Panc1 (cell line): ENCODE measurements around the gene GSTM5. TPM values are rescaled to one million over a fixed set of nuclear protein-coding genes. Genes with fewer than 3 reads are reported as not detected.

Experiments used
- ATAC-seq: fragments of 200-7000 bp; cut with Tn5 transposase; 2 replicates; pipeline ENCODE4 v1.9.1; 2020; ENCODE audit warnings: mild to moderate bottlenecking, moderate library complexity
- BruUV-seq: library from RNA; stranded (reverse); fragments of 400-500 nt; replicated peaks from 2 replicates; lab custom pipeline; 2021; lab: Mats Ljungman, UMichigan
- CTCF ChIA-PET: fragments of 300-600 bp; sonication (Branson Sonifier 250); formaldehyde crosslinking; loops from one replicate; lab custom pipeline; 2022; ENCODE audit warnings: antibody characterized with exemption; lab: Charles Lee
- POLR2A ChIA-PET: fragments of 300-600 bp; sonication (Branson Sonifier 250); formaldehyde crosslinking; loops from one replicate; lab custom pipeline; 2022; ENCODE audit warnings: antibody characterized with exemption; lab: Charles Lee
- DNase-seq: peaks from one replicate; pipeline ENCODE4 v3.0.0-alpha.2; 2010; ENCODE audit warnings: low read depth, low spot score
- H3K27ac ChIP-seq: 2 replicates; pipeline ENCODE4 v1.5.1; 2011; ENCODE audit warnings: mild to moderate bottlenecking, low read length, inconsistent platforms
- H3K27me3 ChIP-seq: fragments of 200-500 bp; sonication (Bioruptor generic); 2 replicates; pipeline ENCODE4 v1.6.0; 2014; ENCODE audit warnings: low read length, inconsistent platforms; ENCODE audit not compliant: control insufficient read depth, insufficient read depth
- H3K36me3 ChIP-seq: fragments of 200-500 bp; sonication (Bioruptor generic); 2 replicates; pipeline ENCODE4 v1.5.1; 2014; ENCODE audit warnings: inconsistent platforms, mild to moderate bottlenecking, low read length, moderate library complexity; ENCODE audit not compliant: control insufficient read depth, insufficient read depth
- H3K4me1 ChIP-seq: 2 replicates; pipeline ENCODE4 v1.5.1; 2011; ENCODE audit warnings: inconsistent platforms, mild to moderate bottlenecking, low read length, moderate library complexity; ENCODE audit not compliant: control insufficient read depth, insufficient read depth
- H3K4me3 ChIP-seq, 2 experiments: 2 replicates each; pipeline ENCODE4 v1.5.1; 2011 to 2012; ENCODE audit warnings: low read depth in 2 of 2, low read length in 2 of 2, mild to moderate bottlenecking in 2 of 2, inconsistent platforms in 1 of 2, moderate library complexity in 1 of 2
- H3K9me3 ChIP-seq: fragments of 200-500 bp; sonication (Bioruptor generic); 2 replicates; pipeline ENCODE4 v1.5.1; 2014; ENCODE audit warnings: low read depth, mild to moderate bottlenecking, inconsistent platforms, low read length, moderate library complexity; ENCODE audit not compliant: control insufficient read depth, insufficient read depth
- POLR2AphosphoS5 ChIP-seq: IDR thresholded peaks from 2 replicates; pipeline ENCODE4 v1.6.1; 2012; ENCODE audit warnings: mild to moderate bottlenecking, low read depth, low read length, moderate library complexity
- SIN3A ChIP-seq: IDR thresholded peaks from 2 replicates; pipeline ENCODE4 v1.6.1; 2012; ENCODE audit warnings: low read depth, mild to moderate bottlenecking, low read length, moderate library complexity, borderline replicate concordance; ENCODE audit not compliant: insufficient read depth
- TCF7L2 ChIP-seq: IDR thresholded peaks from 2 replicates; pipeline ENCODE4 v1.6.1; 2011; ENCODE audit warnings: mild to moderate bottlenecking, low read depth, low read length, inconsistent platforms
- in situ Hi-C: cut with HindIII; loops from 2 replicates; pipeline ENCODE4 v1.10.0; 2016; ENCODE audit warnings: low sequenced_read_pairs, low pct_unique_long_range_greater_than_20kb
- intact Hi-C: fragments of 100-400 bp; cut with micrococcal nuclease; formaldehyde crosslinking; loops from one replicate; pipeline ENCODE4 v1.10.0; 2022; ENCODE audit not compliant: unreplicated experiment
- total RNA-seq: library from RNA; stranded (reverse); gene quantifications from one replicate; pipeline ENCODE4 v1.2.1, GENCODE V29; 2021; ENCODE audit not compliant: unreplicated experiment
- TF ChIP-seq, protein P1 (sequence below): fragments of 450-650 bp; IDR thresholded peaks from 2 replicates; pipeline ENCODE4 v1.5.1; 2017; ENCODE audit warnings: mild to moderate bottlenecking
- TF ChIP-seq, protein P2 (sequence below), 2 experiments: IDR thresholded peaks; 2 replicates each; pipeline ENCODE4 v1.6.1; 2011 to 2012; ENCODE audit warnings: low read depth in 2 of 2, control low read depth in 1 of 2, low read length in 1 of 2, mild to moderate bottlenecking in 1 of 2, moderate library complexity in 1 of 2; ENCODE audit not compliant: insufficient read depth in 1 of 2

GSTM5 gene
- total RNA-seq, 1 experiment from 2014 or later, result not detected

DNA sequence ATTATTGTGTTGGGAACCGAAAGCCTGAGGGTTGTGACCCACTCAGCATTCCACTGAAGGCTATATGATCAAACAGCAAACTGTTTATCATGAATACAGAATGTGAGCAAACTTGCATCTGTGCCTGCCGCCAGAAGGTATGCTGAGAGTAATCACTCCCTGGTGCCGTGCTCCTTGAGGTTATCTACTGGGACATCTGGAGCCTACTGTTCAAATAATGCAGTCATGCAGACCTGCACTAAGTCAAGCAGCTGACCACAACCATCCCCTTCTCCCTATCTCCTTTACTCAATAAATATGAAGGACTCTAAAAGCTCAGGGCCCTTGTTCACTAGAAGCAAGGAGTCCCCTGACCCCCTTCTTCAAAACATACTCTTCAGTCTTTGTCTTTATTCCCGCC, 13.5 kb downstream of the GSTM5 start:
- in situ Hi-C loops, result no loop called here
- Histone ChIP-seq H3K9me3 (peaks cover 2% of the 10 kb centered on the region; the same call in 1 of the 2 replicates), H3K27ac (no peak overlapping the region), H3K4me1 (no peaks in the 10 kb centered on the region), H3K4me3 (no peak overlapping the region), H3K27me3 (no peaks in the 10 kb centered on the region), H3K36me3 (no peaks in the 10 kb centered on the region)
- intact Hi-C loops, result no loop called here
- BruUV-seq, result no TSS peak
- ChIA-PET CTCF (no interaction called here), POLR2A (no interaction called here)
- peak; percentile 34; the same call in 1 of the 2 replicates for ATAC-seq
- no peak for TF ChIP-seq POLR2AphosphoS5
- DNase-seq, result no peak

DNA sequence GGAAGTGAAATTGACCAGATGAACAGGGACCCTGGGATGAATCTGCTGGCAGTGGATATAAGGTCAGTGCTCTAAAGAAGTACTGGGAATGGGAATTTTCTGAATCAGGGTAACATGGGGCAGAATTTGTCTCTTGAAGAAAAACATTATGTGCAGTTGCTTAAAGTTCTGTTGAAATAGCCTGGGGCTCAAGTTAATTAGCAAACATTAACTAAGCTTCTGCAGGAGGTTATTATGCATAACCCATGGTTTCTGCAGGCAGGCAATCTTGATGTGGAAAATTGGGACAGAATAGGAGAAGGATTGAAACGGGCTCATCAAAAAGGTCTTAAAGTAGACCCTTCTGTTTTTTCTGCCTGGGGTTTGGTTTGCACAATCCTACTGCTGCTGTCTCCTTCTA, 14.0 kb downstream of the GSTM5 start:
- ATAC-seq, result no peak
- in situ Hi-C loops, result no loop called here
- ChIA-PET CTCF (no interaction called here), POLR2A (no interaction called here)
- TF ChIP-seq POLR2AphosphoS5 (no peak), TCF7L2 (no peak), SIN3A (no peak)
- TF ChIP-seq, protein P1, sequence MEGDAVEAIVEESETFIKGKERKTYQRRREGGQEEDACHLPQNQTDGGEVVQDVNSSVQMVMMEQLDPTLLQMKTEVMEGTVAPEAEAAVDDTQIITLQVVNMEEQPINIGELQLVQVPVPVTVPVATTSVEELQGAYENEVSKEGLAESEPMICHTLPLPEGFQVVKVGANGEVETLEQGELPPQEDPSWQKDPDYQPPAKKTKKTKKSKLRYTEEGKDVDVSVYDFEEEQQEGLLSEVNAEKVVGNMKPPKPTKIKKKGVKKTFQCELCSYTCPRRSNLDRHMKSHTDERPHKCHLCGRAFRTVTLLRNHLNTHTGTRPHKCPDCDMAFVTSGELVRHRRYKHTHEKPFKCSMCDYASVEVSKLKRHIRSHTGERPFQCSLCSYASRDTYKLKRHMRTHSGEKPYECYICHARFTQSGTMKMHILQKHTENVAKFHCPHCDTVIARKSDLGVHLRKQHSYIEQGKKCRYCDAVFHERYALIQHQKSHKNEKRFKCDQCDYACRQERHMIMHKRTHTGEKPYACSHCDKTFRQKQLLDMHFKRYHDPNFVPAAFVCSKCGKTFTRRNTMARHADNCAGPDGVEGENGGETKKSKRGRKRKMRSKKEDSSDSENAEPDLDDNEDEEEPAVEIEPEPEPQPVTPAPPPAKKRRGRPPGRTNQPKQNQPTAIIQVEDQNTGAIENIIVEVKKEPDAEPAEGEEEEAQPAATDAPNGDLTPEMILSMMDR, result no peak
- TF ChIP-seq, protein P2, sequence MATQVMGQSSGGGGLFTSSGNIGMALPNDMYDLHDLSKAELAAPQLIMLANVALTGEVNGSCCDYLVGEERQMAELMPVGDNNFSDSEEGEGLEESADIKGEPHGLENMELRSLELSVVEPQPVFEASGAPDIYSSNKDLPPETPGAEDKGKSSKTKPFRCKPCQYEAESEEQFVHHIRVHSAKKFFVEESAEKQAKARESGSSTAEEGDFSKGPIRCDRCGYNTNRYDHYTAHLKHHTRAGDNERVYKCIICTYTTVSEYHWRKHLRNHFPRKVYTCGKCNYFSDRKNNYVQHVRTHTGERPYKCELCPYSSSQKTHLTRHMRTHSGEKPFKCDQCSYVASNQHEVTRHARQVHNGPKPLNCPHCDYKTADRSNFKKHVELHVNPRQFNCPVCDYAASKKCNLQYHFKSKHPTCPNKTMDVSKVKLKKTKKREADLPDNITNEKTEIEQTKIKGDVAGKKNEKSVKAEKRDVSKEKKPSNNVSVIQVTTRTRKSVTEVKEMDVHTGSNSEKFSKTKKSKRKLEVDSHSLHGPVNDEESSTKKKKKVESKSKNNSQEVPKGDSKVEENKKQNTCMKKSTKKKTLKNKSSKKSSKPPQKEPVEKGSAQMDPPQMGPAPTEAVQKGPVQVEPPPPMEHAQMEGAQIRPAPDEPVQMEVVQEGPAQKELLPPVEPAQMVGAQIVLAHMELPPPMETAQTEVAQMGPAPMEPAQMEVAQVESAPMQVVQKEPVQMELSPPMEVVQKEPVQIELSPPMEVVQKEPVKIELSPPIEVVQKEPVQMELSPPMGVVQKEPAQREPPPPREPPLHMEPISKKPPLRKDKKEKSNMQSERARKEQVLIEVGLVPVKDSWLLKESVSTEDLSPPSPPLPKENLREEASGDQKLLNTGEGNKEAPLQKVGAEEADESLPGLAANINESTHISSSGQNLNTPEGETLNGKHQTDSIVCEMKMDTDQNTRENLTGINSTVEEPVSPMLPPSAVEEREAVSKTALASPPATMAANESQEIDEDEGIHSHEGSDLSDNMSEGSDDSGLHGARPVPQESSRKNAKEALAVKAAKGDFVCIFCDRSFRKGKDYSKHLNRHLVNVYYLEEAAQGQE (IDR thresholded peaks at IDR 0.05; ENCODE audit: insufficient read depth in 1 of 2, low read depth in 2 of 2, low read length in 1 of 2), result no peak
- H3K9me3 ChIP-seq, result peaks cover 2% of the 10 kb centered on the region; the same call in 1 of the 2 replicates
- H3K27ac ChIP-seq, result no peak overlapping the region
- intact Hi-C loops, result no loop called here
- H3K27me3 ChIP-seq, result no peaks in the 10 kb centered on the region
- H3K4me3 ChIP-seq, result no peak overlapping the region
- BruUV-seq, result no TSS peak
- H3K4me1 ChIP-seq, result no peaks in the 10 kb centered on the region
- no peak for DNase-seq
- no peaks in the 10 kb centered on the region for H3K36me3 ChIP-seq

DNA sequence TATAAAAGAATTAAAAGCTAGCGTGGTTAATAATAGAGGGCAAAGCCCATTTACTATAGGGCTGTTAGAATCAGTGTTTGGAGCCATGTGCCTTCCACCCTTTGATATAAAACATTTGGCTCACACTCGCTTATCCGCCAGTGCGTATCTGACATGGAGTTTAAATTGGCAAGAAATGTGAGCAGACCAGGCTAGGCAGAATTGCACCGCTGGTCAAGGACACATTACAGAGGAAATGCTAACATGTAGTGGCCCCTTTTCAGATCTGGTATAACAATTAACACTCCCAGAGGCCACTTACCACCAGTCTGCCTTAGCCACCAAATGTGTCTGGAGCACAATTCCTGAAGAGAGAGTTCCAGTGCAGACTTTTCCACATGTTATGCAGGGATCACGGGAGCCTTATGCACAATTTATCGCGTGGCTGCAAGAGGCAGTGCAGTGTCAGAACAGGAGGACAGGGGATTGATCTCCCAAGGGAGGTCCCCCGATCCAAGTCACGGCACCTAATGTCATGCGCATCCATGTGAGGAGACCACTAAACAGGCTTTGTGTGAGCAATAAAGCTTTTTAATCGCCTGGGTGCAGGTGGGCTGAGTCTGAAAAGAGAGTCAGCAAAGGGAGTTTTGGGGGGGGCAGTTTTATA, 14.8 kb downstream of the GSTM5 start:
- H3K36me3 ChIP-seq, result no peaks in the 10 kb centered on the region
- DNase-seq (no peak), ATAC-seq (no peak)
- in situ Hi-C loops, result no loop called here
- H3K4me3 ChIP-seq, result no peak overlapping the region
- no peaks in the 10 kb centered on the region for H3K27me3 ChIP-seq
- ChIA-PET POLR2A (no interaction called here), CTCF (no interaction called here)
- no TSS peak for BruUV-seq
- intact Hi-C loops, result no loop called here
- peaks cover 2% of the 10 kb centered on the region; the same call in 1 of the 2 replicates for H3K9me3 ChIP-seq
- no peaks in the 10 kb centered on the region for H3K4me1 ChIP-seq
- TF ChIP-seq, protein P2 (IDR thresholded peaks at IDR 0.05; ENCODE audit: insufficient read depth in 1 of 2, low read depth in 2 of 2, low read length in 1 of 2), result no peak
- TF ChIP-seq SIN3A (no peak), POLR2AphosphoS5 (no peak), TCF7L2 (no peak)
- TF ChIP-seq, protein P1, result no peak
- no peak overlapping the region for H3K27ac ChIP-seq
